Ectodermal cell (in vitro differentiated cells): ENCODE data around the gene DCLK3.

ENCODE experiments used
- H3K27ac ChIP-seq: 2 replicates; pipeline ENCODE4 v1.7.0; 2013; ENCODE audit warnings: mild to moderate bottlenecking, low read depth, low read length; ENCODE audit not compliant: insufficient read depth, poor library complexity, severe bottlenecking
- H3K27me3 ChIP-seq: 2 replicates; pipeline ENCODE4 v1.7.0; 2013; ENCODE audit warnings: mild to moderate bottlenecking, low read length; ENCODE audit not compliant: insufficient read depth, control insufficient read depth, poor library complexity, severe bottlenecking
- H3K36me3 ChIP-seq: one replicate; pipeline ENCODE4 v1.7.0; 2013; ENCODE audit warnings: low read length; ENCODE audit not compliant: control insufficient read depth, insufficient read depth
- H3K4me1 ChIP-seq: one replicate; pipeline ENCODE4 v1.7.0; 2013; ENCODE audit warnings: low read length; ENCODE audit not compliant: control insufficient read depth, insufficient read depth
- H3K4me3 ChIP-seq: 2 replicates; pipeline ENCODE4 v1.7.0; 2013; ENCODE audit warnings: low read depth, low read length, control low read depth; ENCODE audit not compliant: insufficient read depth
- H3K9me3 ChIP-seq: 2 replicates; pipeline ENCODE4 v1.7.0; 2013; ENCODE audit warnings: mild to moderate bottlenecking, low read length, moderate library complexity; ENCODE audit not compliant: control insufficient read depth
- WGBS, 2 experiments: methylation state at CpG; one replicate each; pipeline ENCODE4 v1.1.7; 2013; ENCODE audit warnings: missing lambda C conversion rate in 2 of 2; 5-methylcytosine and 5-hydroxymethylcytosine counted together

The DCLK3 gene

GRCh38 chr3:36678216-36679013 is 85.9 kb downstream of the DCLK3 start:
- no peaks in the 10 kb centered on the region for H3K36me3 ChIP-seq
- H3K27ac ChIP-seq: no peak overlapping the region
- H3K4me1 ChIP-seq: no peaks in the 10 kb centered on the region
- 93 to 100% methylated on average over 1 to 2 of the region's 2 CpGs for WGBS, 2 experiments
- H3K4me3 ChIP-seq: no peak overlapping the region
- H3K27me3 ChIP-seq: no peaks in the 10 kb centered on the region
- no peaks in the 10 kb centered on the region for H3K9me3 ChIP-seq

DNA sequence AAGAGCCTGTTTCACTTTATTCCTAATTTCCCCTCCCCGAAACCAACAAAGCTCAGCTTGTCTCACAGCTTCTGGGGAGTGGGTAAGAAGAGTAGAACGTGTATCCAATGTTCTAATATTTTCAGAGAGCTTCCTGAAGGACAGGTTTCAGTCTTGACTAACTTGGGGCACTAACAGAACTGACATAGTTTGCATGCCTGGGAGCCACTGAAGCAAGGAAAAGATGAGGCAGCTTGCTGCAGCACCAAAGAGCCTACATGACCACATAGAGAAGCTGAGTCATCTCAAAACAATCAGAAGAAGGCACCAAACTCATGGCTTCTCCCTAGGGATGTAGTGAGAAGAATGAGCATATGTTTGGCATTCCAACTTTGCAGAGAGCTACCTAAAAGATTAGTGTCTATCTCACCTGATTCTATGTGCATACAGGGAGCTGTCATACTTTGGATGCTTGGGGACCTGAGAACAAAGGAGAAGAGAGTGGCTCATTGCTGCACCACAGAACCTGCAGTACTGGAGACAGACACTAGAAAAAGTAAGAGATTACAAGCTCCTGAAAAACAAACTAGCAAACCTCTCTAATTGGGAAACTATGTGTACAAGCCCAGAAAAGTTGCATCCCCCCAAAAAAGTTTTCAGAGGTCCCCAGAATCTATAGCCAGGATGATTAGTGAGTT is 86.9 kb downstream of the DCLK3 start:
- no peak overlapping the region for H3K4me3 ChIP-seq
- no peak overlapping the region for H3K27ac ChIP-seq
- H3K9me3 ChIP-seq: no peaks in the 10 kb centered on the region
- H3K36me3 ChIP-seq: no peaks in the 10 kb centered on the region
- H3K27me3 ChIP-seq: no peaks in the 10 kb centered on the region
- 84 to 98% methylated on average over 2 of the region's 2 CpGs for WGBS, 2 experiments
- no peaks in the 10 kb centered on the region for H3K4me1 ChIP-seq

DNA sequence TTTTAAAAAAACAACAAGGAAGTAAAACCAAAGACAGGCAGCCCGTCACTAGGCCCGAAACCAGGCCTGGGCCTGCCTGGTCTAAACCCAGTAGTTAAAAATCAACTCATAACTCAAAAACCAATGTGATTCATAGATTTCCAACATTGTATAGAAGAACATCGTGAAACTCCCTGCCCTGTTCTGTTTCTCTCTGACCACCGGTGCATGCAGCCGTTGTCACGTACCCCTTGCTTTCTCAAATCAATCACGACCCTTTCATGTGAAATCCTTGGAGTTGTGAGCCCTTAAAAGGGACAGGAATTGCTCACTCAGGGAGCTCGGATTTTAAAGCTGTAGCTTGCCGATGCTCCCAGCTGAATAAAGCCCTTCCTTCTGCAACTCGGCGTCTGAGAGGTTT is 89.5 kb downstream of the DCLK3 start:
- Histone ChIP-seq H3K4me3 (no peak overlapping the region), H3K27ac (no peak overlapping the region), H3K9me3 (no peaks in the 10 kb centered on the region), H3K27me3 (no peaks in the 10 kb centered on the region), H3K4me1 (no peaks in the 10 kb centered on the region), H3K36me3 (no peaks in the 10 kb centered on the region)
- 79 to 82% methylated on average over 11 of the region's 11 CpGs for WGBS, 2 experiments

GRCh38 chr3:36669764-36670163 is 94.6 kb downstream of the DCLK3 start:
- no peak overlapping the region for H3K27ac ChIP-seq
- no peaks in the 10 kb centered on the region for H3K9me3 ChIP-seq
- H3K4me1 ChIP-seq: no peaks in the 10 kb centered on the region
- WGBS, 2 experiments: 94 to 96% methylated on average over 2 to 3 of the region's 3 CpGs
- no peaks in the 10 kb centered on the region for H3K36me3 ChIP-seq
- no peaks in the 10 kb centered on the region for H3K27me3 ChIP-seq
- no peak overlapping the region for H3K4me3 ChIP-seq

DNA sequence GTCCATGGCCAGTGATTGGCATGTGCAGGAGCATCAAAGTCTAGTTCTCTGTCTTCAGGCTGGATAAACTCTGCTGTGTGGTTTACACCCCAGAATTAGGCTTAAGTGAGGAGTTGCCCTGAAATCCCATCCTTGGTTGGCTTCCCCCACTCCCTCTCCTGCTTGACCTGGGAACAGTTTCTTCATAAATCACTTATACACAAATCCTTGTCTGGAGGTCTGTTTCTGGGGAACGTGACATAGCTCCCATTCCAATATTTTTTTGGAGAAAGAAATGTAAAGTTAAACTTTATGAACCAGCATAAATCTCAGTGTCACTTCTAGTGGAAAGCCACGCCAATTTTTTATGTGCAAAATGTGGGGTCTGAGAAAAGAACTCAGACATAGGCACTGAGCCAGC is 98.2 kb downstream of the DCLK3 start:
- H3K27me3 ChIP-seq: no peaks in the 10 kb centered on the region
- H3K9me3 ChIP-seq: no peaks in the 10 kb centered on the region
- 90 to 96% methylated on average over 1 to 2 of the region's 2 CpGs for WGBS, 2 experiments
- no peaks in the 10 kb centered on the region for H3K4me1 ChIP-seq
- no peak overlapping the region for H3K27ac ChIP-seq
- no peak overlapping the region for H3K4me3 ChIP-seq
- H3K36me3 ChIP-seq: no peaks in the 10 kb centered on the region

GRCh38 chr3:36663666-36664291 is 100.6 kb downstream of the DCLK3 start:
- no peaks in the 10 kb centered on the region for H3K4me1 ChIP-seq
- H3K36me3 ChIP-seq: no peaks in the 10 kb centered on the region
- H3K9me3 ChIP-seq: no peaks in the 10 kb centered on the region
- no peak overlapping the region for H3K27ac ChIP-seq
- no peak overlapping the region for H3K4me3 ChIP-seq
- no peaks in the 10 kb centered on the region for H3K27me3 ChIP-seq
- WGBS, 2 experiments: 82 to 92% methylated on average over 1 of the region's 2 CpGs

- no peaks in the 10 kb centered on the region for H3K9me3 ChIP-seq
- H3K27me3 ChIP-seq: no peaks in the 10 kb centered on the region
- no peak overlapping the region for H3K4me3 ChIP-seq
- H3K36me3 ChIP-seq: no peaks in the 10 kb centered on the region
- H3K27ac ChIP-seq: no peak overlapping the region
- WGBS, 2 experiments: 95 to 97% methylated on average over 4 of the region's 4 CpGs
- H3K4me1 ChIP-seq: no peaks in the 10 kb centered on the region
These were observed 101.7 kb downstream of the DCLK3 start for GRCh38 chr3:36662626-36663025.
